HG02885 (cell line): ENCODE measurements around the gene PF4V1.
"Not testable (repeated sequence)": the region's sequence is repeated elsewhere in the genome, so short reads cannot be mapped to it uniquely, and the experiment has no call there.

Experiments
- ATAC-seq: cut with Tn5 transposase; IDR thresholded peaks from one replicate; pipeline ENCODE4 v1.9.1; 2021; ENCODE audit warnings: mild to moderate bottlenecking; ENCODE audit not compliant: unreplicated experiment, poor library complexity

The PF4V1 gene

GRCh38 chr4:73897380-73898136 is 44.5 kb downstream of the PF4V1 start:
- ATAC-seq: no peak

- not testable (repeated sequence) for ATAC-seq
These were observed 46.2 kb downstream of the PF4V1 start for GRCh38 chr4:73899338-73899737.

GRCh38 chr4:73901031-73901430 is 47.9 kb downstream of the PF4V1 start:
- ATAC-seq: no peak

- no peak for ATAC-seq
These were observed 49.0 kb downstream of the PF4V1 start for GRCh38 chr4:73902038-73902637.

GRCh38 chr4:73902817-73903547 is 49.9 kb downstream of the PF4V1 start:
- ATAC-seq: no peak
